Brain microvascular endothelial cell (primary cell): ENCODE data around the gene MED22.

Experiments
- DNase-seq: peaks from one replicate; pipeline ENCODE4 v3.0.0-alpha.2; 2020
- H3K27ac ChIP-seq: fragments of 250-450 bp; sonication (Bioruptor Pico); 2 replicates; pipeline ENCODE4 v1.5.1; 2020; ENCODE audit warnings: mild to moderate bottlenecking, moderate library complexity
- H3K27me3 ChIP-seq: fragments of 250-450 bp; sonication (Bioruptor Pico); replicated peaks from 2 replicates; pipeline ENCODE4 v1.5.1; 2020; ENCODE audit warnings: mild to moderate bottlenecking
- H3K36me3 ChIP-seq: fragments of 250-450 bp; sonication (Bioruptor Pico); replicated peaks from 2 replicates; pipeline ENCODE4 v1.5.1; 2020; ENCODE audit warnings: mild to moderate bottlenecking
- H3K4me3 ChIP-seq: 2 replicates; pipeline ENCODE4 v1.5.1; 2011; ENCODE audit warnings: low read depth, mild to moderate bottlenecking, control low read depth, low read length, moderate library complexity
- in situ Hi-C: cut with HindIII; loops from 2 replicates; pipeline ENCODE4 v1.10.0; 2017; ENCODE audit warnings: low sequenced_read_pairs, low pct_ligation_motif_present
- TF ChIP-seq, protein P1 (sequence below): IDR thresholded peaks from 2 replicates; pipeline ENCODE4 v1.5.1; 2011; ENCODE audit warnings: low read depth, mild to moderate bottlenecking, moderate library complexity, low read length, control low read depth, inconsistent platforms; ENCODE audit errors: missing control alignments

Gene MED22

DNA sequence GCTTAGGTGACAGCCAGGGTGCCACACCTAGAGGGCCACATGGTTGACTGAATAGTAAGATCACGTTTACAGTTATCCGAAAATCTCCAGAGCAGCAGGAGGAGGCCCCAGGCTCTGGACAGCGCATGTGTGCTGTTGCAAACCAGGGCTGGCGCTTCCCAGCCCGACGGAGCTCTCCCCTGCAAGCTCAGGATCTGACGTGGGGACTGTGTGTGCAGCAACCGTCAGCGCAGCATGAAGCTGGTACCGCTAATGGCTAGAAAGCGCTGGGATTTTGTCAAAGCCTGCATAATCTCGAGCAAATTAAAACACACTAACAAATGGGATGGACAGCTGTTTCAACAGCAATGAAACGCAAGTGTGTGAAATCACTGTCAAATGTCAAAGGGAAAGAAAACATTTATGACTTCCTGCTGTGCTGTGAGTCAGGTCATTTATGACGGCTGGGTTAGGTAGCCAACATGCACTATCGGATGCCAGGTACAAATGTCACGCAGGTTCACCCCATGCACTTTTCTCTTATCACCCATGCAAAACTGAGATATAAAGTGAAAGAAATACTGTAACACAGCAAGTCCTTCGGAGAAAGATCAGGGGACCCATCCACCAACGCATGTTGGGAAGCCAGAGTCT lies 20.4 kb upstream of the MED22 start:
- no peak overlapping the region for H3K4me3 ChIP-seq
- peaks cover 84% of the 10 kb centered on the region for H3K36me3 ChIP-seq
- peak overlapping the region; percentile 26 for H3K27ac ChIP-seq
- TF ChIP-seq, protein P1, sequence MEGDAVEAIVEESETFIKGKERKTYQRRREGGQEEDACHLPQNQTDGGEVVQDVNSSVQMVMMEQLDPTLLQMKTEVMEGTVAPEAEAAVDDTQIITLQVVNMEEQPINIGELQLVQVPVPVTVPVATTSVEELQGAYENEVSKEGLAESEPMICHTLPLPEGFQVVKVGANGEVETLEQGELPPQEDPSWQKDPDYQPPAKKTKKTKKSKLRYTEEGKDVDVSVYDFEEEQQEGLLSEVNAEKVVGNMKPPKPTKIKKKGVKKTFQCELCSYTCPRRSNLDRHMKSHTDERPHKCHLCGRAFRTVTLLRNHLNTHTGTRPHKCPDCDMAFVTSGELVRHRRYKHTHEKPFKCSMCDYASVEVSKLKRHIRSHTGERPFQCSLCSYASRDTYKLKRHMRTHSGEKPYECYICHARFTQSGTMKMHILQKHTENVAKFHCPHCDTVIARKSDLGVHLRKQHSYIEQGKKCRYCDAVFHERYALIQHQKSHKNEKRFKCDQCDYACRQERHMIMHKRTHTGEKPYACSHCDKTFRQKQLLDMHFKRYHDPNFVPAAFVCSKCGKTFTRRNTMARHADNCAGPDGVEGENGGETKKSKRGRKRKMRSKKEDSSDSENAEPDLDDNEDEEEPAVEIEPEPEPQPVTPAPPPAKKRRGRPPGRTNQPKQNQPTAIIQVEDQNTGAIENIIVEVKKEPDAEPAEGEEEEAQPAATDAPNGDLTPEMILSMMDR = no peak
- in situ Hi-C loops = no loop called here
- no peaks in the 10 kb centered on the region for H3K27me3 ChIP-seq
- DNase-seq = no peak

DNA sequence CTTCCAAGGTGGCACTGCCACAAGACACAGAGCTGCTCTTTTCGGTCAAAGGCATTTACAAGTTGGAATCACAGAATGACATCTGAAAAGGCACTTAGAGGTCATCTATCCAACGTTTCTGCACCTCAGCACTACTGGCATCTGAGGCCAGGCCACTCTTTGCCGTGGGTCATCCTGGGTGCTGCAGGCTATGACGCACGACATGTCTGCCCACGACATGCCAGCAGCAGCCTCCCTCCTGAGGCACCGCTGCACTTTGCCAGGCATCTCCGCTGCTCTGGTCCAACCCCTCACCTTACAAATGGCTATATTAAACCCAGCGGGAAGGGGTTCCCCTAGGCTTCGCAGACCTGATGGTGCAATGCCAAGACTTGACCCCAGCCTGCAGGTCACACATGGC lies 19.8 kb upstream of the MED22 start:
- Histone ChIP-seq H3K4me3 (no peak overlapping the region), H3K36me3 (peaks cover 84% of the 10 kb centered on the region), H3K27me3 (no peaks in the 10 kb centered on the region), H3K27ac (no peak overlapping the region)
- TF ChIP-seq, protein P1 = no peak
- in situ Hi-C loops = no loop called here
- no peak for DNase-seq

DNA sequence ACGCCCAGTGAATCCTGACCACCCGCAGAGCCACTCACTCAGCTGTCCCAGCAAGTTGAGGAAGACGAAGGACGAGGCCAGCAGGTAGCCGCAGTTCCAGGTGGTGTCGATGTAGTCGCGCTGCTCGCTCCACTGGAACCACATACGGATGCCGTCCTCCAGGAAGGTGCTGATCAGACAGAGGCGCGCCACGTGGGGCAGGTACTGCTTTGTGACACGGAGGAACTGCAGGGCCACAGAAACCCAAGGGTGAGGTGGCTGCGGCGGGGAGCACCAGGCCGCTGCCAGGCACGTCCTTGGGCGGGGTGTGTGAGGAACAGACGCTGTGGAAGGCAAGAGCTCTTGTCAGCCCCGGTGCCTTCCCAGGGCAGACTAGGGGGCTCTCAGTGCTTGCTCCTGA lies 19.3 kb upstream of the MED22 start:
- no peak overlapping the region for H3K4me3 ChIP-seq
- H3K27me3 ChIP-seq = no peaks in the 10 kb centered on the region
- in situ Hi-C loops = no loop called here
- H3K36me3 ChIP-seq = peaks cover 84% of the 10 kb centered on the region
- TF ChIP-seq, protein P1 = no peak
- no peak for DNase-seq
- no peak overlapping the region for H3K27ac ChIP-seq

DNA sequence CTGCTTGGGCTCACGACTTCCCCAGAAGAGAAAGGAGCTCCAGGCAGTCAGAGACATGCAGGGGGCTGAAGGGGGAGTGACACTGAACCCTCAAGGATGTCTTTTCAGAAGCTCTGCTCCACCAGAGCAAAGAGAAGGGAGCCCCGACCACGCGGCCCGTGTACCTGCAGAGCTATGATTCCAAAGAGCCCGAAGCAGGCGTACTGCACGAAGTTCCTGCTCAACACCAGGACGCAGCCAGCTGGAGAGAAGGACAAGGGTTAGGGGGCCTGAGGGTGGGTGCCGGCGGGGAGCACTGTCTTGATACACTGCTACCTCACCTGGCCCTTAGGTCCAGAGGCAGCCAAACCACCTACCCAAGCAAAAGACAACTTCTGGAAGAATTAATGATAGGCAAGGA lies 18.5 kb upstream of the MED22 start:
- no peak for DNase-seq
- in situ Hi-C loops = no loop called here
- peaks cover 83% of the 10 kb centered on the region for H3K36me3 ChIP-seq
- no peaks in the 10 kb centered on the region for H3K27me3 ChIP-seq
- TF ChIP-seq, protein P1 = no peak
- H3K27ac ChIP-seq = no peak overlapping the region
- no peak overlapping the region for H3K4me3 ChIP-seq

DNA sequence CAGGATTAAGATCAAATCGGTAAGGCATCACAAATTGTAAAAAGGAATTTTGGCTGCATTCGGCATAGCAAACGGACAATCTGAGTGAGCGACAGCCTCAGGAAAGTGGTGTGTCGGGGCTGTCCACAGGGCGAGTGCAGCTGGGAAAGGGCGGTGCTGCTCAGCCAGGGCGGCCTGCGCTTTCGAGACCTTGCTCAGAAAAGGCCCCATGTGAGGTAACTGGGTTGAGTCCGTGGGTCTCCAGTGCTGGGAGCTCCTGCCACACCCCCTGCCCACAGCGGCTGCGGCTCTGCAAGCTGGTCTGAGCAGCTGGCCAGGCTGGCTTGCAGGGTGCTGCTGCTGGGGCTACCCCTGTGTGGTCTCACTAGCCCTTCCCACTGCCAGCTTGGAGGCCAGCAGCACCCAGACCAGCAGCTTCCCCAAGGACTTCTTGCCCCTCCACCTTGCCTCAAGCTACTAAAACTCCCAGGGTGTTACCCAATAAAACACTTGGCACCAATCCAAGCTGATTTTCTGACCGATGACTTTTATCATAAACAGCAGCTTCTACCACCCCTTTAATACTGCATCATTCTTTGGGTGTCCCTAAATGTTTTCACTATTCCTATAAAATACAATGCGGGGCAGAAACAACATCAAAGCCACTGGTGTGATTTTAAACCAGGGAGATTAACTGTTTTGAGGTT lies 14.6 kb upstream of the MED22 start:
- in situ Hi-C loops = no loop called here
- DNase-seq = no peak
- Histone ChIP-seq H3K36me3 (peaks cover 69% of the 10 kb centered on the region), H3K4me3 (no peak overlapping the region), H3K27ac (no peak overlapping the region), H3K27me3 (no peaks in the 10 kb centered on the region)
- TF ChIP-seq, protein P1 = no peak
